Stimulated activated CD4-positive, alpha-beta T cell treated with anti-CD3 and anti-CD28 coated beads, Interleukin-15, amount 100 ng/mL, for 48 hours (primary cell): ENCODE results near the gene SWAP70.
"Not testable (repeated sequence)": the region's sequence is repeated elsewhere in the genome, so short reads cannot be mapped to it uniquely, and the experiment has no call there.

Experiments
- DNase-seq, 2 donors: peaks; one replicate each; pipeline ENCODE4 v3.0.0-alpha.2; 2020; ENCODE audit warnings: low read depth in 2 of 2

SWAP70 gene

DNA sequence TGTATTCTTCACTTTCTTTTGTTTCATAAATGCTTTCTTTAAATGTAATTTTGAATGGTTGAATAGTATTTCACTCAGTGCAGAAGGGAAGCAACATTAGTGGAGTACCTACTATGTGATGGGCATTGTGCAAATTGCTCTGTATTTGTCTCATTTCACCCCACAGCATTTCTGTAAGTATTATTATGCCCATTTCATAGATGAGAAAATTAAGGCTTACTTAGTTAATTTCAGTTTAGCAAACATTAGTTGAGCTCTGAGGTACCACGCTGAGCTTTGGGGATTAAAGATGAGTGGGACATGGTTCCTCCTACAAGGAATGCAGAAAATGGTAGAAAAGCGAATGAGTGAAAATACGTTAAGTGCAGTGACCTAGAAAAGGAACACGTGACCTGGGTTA is 58.1 kb downstream of the SWAP70 start:
- no peak for DNase-seq

DNA sequence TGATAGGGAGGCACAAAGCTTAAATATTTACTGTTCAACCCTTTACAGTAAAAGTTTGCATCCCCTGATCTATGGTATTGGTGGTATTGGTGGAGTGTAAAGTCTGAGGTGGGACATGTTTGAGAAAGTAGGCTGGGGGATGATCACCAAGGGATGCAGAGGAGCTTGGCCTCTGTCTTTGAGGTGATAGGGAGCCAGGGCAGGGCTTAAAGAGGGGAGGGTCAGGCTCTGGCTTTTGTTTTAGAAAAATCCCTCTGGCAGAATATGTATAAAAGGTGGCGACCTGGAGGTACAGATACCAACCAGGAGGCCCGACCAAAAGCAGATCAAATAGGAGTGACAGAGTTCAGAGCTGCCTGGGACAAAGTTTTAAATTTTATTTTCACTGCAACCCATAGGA is 59.0 kb downstream of the SWAP70 start:
- DNase-seq: no peak

DNA sequence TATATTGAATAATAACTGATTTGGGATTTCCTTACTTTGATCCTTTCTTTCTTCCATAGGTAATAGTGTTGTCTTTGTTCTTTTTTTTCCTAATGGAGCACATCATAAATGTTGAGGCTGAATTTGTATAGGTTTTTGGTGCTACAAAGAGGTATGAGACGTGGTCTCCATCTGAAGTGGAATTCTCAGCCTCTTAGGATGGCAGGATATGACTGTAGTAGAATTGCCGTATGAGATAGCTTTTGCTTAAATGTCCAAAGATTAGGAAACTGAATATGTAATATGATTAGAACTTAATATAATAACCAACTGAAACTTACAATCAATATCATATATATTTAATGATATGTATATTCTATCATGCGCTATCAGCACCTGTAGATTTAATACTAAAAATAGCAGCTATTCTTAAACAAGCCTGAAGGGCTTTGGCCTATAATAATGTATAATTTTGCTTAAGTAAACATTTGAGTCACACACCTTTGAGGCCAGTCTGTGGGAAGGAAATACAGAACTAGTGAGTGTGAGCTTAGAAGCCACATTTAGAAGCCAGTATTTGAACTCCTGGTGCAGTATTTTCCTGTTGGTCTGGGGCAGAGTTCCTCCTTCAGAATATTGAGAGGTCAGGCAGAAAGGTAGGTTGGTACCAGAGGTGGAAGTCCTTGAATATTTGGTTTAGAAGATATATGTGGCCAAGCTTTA is 62.6 kb downstream of the SWAP70 start:
- DNase-seq: no peak

DNA sequence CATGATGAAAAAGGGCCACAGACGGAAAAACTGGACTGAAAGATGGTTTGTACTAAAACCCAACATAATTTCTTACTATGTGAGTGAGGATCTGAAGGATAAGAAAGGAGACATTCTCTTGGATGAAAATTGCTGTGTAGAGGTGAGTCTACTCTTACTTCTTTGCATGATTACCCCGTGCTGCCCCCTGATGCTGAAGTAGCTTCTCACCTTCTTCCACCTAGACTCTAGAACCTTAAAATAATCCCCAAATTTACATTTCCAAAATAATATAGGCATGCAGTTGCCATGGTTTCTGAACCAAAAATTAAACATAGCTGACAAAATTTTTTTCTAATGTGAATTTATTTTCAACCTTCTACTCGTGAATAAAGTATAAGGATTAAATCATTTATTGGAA is 64.2 kb downstream of the SWAP70 start:
- no peak for DNase-seq

DNA sequence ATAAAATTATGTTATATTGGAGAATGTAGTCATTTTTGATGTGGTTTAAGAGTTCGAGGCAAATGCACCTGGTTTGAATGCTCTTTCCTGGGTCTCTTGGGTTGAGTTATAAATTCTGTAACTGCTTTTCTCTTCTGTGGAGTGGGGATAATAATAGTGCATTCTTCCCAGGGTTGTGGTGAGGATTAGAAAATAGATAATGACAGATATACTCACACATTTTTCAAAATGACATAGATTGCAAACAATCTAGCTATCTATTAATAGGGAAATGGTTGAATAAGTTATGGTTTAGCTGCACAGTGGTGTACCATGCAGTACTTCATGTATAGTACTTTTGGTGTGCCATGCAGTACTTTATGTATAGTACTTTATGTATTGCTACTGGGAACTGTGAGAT is 67.4 kb downstream of the SWAP70 start:
- DNase-seq: no peak

DNA sequence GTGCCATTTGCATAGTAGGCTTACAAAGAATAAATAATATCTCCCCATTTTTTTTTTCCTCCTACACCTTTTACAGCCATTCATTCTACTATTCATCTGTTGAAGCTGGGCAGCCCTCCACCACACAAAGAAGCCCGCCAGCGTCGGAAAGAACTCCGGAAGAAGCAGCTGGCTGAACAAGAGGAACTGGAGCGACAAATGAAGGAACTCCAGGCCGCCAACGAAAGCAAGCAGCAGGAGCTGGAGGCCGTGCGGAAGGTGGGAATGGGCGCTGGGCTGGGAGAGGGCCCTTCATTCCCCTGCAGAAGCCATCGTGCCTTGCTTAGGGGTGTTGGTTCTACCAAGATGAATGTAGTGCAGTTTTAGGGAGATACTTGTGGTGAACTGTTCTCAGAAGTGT is 68.6 kb downstream of the SWAP70 start:
- no peak for DNase-seq

DNA sequence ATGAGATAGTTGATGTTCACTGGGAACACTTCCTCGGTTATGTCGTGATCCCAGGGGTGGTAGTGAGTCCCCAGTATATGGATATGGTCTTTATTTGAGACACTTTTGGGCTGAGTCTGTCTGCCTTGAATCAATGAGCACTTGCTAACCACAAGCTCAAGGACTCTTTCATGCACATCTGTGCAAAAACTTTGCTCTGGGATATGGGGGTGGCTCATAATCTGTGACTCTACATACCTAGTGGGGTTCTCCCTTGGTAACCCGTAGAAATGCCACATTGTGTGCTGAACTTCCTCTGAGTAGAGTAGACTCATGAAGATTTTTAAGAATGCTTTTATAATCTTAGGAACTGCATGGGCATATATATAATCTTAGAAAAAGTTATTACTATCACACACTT is 69.3 kb downstream of the SWAP70 start:
- no peak for DNase-seq

DNA sequence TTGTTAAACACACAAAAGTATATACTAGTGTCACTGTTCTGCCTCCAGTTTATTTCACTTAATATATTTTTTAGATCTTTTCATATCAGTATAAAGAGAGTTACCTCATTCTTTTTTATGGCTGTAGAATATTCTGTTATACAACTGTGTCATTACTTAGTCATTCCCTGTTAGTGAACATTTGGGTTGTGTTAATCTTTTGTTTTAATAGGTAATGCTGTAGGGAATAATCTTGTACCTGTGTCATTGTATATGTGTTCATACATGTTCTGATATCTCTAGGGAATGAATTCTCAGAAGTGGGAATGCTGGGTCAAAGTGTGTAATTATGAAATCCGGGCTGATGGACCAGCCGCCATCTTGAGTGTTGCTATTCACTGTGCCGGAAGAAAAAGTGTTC is 71.4 kb downstream of the SWAP70 start:
- DNase-seq: no peak

DNA sequence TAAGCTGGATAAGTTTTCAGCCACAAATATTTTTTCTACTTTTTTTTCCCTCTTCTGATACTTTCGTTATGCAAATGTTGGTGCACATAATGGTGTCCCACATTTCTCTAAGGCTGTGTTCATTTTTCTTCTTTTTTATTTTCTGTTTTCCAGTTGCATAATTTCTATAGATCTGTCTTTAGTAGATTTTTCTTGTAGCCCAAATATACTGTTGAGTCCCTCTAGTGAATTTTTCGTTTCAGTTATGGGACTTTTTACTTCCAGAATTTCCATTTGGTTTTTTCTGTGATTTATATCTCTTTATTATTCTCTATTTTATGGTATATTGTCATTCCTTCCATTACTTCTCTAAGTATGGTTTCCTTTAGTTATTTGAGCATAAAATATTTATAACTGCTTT is 72.0 kb downstream of the SWAP70 start:
- no peak for DNase-seq

DNA sequence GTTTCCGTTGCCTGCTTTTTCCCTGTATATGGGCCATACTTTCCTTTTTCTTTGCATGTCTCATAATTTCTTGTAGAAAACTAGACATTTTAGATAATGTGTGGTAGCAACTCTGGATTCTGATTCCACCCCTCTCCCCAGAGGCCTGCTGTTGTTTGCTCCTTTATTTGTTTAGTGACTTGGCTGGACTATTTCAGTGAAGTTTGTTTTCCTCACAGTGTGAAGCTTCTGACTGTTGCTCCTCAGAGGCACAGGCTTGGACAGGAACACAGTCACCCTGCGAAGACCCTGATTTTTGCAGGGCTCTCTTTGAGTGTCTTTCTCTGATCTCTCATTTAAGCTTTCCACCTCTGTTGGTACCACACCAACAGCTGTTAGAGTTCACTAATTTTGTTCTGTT is 72.5 kb downstream of the SWAP70 start:
- no peak for DNase-seq

DNA sequence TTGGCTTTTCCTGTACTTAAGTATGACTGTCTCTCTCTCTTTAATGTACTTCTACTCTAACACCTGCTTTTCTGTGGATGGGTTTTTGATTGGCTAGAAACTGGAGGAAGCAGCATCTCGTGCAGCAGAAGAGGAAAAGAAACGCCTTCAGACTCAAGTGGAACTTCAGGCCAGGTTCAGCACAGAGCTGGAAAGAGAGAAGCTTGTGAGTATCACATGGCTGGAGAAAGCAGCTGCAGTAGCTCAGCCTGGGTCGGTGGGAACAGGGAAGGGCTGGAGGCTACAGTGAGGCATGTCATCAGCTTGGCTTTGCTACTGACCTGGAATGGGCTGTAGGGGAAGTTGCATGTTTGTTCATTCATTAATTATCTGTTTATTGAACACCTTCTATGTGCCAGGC is 74.2 kb downstream of the SWAP70 start:
- DNase-seq: no peak

DNA sequence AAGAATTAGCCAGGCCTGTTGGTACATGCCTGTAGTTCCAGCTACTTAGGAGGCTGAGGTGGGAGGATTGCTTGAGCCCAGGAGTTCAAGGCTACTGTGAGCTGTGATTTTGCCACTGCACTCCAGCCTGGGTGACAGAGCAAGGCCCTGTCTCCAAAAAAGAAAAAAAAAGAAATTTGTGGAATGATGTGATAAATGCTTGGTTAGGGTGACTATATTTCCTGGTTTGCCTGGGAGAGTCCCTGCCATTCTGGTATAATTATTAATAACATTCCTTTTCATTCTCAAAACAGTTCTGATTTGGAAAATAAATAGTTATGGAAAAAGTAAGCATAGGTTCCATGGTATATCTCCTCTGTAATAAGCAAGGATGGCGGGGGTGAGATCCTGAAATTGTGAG is 74.8 kb downstream of the SWAP70 start:
- no peak for DNase-seq

DNA sequence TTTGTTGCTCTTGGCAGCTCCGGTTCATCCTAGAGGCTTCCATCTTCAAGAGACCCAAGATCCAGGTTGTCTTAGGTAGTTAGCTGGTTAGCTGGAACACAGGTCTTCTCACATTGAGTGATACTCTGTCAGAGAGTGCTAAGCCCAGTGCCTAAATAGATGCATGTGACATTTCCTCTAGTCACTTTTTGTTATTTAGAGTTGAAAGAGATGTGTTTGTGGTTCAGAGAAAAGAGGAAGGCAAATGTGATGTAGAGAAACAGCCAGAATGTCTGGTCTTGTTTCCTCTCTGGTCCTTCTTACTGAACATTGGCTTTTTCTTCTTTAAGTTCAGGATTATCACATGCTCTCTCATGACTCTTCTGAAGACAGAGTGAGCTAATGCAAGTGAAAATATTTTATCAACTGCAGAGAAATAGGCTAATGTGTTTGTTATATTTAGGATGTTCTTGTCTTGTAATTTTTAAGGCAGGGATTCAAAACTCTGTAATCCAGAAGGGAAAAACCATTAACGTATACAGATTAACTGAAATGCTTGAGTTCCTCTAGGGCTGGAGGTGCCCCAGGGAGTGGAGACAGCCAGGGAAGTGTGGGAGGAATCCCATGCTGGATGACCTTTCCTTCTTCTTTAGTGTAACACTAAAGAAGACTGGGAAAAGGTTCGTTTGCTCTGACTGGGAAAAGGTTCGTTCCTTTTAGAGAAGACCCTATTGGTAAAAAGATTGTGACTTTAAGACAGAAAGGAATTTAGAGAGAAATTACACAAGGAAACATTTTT is 75.4 kb downstream of the SWAP70 start:
- no peak for DNase-seq

DNA sequence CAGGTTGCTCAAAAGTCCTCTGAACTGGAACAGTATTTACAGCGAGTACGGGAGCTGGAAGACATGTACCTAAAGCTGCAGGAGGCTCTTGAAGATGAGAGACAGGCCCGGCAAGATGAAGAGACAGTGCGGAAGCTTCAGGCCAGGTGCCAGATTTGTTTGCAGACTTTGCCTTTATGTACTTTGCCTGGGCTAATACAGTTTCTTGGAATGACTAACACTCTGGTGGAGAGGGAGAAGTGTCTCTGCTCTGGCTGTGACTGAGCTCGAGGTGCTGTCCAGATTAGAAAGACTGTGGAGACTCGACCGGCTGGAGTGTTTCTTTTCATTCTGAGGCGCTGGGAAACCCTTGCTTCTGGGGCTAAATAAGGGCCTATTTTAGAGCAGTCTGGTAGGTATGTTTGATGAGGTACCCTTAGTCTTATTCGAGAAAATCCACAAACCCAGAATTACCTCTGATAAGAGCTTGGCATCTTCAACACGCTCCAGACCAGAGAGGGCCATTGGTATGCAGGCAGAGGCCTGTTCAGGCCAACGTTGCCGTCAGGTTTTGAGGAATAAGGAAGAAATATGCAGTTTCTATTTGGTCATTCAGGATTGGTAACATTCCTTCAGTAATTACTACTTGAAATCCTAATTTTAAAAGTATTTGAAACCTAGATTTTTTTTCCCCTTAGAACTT is 76.5 kb downstream of the SWAP70 start:
- no peak for DNase-seq

DNA sequence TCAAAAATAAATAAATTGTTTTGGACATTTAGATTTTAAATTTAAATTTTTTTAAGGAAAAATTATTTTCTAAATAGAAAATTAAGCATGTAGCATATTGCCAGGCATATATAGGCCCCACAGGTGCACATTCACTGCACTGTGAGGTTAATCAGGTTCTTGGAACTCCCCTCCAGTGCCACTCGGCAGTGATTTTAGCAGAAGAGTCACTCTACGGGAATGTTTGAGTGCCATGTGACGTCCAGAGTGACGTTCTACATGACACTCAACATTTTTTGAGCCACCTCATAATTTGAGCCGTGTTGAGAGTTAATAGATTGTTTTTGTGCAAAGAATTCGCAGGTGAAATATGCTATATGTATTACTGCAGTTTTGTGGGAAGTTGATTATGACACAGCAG is 77.4 kb downstream of the SWAP70 start:
- DNase-seq: no peak

DNA sequence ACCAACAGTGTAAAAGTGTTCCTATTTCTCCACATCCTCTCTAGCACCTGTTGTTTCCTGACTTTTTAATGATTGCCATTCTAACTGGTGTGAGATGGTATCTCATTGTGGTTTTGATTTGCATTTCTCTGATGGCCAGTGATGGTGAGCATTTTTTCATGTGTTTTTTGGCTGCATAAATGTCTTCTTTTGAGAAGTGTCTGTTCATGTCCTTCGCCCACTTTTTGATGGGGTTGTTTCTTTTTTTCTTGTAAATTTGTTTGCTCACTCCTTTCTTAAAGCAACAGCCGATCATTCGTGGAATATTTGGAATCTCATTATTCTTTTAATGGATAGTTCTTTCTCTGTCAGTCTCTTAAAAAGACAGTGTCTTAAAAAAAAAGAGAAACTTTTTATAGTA is 79.6 kb downstream of the SWAP70 start:
- not testable (repeated sequence) for DNase-seq

DNA sequence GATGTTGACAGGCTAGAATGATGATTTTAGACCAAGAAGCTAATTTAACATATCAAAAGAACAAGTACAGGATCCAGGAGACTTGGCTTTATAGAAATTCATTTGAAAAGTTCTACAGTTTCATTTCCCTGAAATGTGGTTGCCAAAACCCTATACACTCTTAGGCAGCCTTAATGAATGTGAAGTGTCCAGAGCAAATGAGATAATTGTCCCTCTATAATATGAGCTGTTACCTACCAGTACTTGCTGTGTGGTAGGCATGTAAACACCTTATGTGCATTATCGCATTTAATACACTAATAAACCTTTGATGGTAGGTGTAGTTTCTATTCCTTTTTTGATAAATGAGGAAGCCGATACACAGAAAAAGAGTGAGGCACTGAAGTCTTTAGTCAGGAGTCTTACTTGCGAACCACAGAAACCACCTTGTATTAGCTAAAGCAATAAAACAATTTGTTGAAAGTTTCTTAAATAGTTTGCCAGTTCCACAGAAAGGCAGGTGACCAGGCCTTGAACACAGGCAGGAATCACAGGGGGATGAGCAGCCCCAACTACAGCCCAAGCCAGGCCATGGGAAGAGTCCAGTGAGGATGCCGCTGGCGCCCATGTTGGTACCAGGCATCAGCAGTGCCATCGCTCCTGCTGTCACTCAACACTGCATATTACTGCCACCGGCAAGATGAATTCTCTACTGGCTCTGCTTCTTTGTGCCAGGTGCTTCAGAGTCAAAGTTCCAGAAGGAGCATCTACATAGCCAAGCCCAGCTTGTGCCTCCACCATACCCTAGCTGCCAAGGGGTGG is 81.7 kb downstream of the SWAP70 start:
- no peak for DNase-seq

DNA sequence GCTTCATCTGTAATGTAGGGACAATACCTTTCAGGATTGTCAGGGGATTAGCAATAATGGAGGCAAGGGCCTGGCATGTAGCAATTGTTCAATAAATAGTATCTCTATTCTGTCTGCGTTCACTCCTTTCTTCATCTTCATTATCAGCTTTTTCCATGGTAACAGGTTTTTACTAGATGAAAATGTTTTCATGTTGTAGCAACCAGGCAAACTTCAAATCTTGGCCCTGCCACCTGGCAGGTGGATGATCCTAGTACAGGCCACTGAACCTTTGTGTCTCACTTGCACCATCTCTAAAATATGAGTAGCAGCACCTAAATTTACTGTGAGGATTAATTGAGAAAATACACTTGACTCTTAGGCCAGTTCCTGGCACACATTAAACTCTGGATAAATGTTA is 83.4 kb downstream of the SWAP70 start:
- DNase-seq: no peak

DNA sequence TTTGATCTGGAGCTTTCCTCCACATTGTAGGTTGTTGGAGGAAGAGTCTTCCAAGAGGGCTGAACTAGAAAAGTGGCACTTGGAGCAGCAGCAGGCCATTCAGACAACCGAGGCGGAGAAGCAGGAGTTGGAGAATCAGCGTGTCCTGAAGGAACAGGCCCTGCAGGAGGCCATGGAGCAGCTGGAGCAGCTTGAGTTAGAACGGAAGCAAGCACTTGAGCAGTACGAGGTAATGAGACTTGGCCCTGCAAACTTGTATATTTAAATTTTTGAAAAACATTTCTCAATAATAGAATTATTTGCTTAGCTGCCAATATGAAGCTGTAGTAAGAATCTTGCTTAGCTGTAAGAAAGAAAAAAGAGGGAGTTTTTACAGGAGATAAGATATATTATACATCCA is 84.0 kb downstream of the SWAP70 start:
- DNase-seq: no peak

DNA sequence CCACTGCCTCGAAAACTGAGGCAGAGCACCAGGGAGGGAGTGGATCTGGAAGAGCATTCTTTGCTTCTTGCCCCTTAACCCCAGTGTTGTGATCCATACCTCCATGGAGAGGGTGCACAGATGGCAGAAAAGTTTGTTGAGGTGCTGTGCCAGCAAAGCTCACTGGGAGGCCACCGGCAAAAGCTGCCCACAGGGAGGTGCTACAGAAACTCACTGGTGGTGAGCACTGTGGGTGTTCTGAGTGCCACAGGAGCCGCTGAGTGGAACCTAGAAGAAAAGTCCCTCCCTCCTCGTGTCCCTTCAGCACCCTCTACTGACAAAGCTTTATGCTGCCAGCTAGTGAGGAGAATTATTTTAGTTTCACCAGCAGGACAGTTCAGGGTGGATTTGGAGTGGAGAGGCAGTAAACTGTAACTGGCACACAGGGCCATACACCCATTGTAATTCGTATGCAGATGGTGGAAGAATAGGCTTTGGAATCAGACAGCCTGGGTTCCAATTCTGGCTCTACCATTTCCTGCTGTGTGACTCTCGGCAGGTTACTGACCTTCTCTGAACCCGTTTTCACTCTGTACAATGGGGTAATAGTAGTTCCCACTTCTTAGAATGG is 84.6 kb downstream of the SWAP70 start:
- peak; percentile 53 to 59 for DNase-seq

DNA sequence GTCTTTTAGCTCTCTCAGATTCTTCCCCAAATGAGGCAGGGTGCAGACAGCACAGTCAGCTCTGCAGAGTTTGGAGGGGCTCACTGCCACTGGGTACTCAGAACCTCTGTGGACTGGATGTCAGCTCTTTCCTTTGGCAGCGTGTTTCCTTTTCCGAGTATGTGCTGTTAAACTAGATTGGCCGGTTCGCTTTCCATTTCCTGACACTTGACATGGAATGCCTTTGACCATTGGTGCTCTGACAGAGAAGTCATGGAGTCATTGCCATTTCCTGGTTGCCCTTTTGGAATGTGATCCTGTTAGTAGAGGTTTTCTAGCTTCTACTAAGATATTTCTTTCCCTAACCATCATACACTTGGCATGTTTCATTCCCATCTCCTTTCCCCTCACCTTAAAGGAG is 86.7 kb downstream of the SWAP70 start:
- no peak for DNase-seq

DNA sequence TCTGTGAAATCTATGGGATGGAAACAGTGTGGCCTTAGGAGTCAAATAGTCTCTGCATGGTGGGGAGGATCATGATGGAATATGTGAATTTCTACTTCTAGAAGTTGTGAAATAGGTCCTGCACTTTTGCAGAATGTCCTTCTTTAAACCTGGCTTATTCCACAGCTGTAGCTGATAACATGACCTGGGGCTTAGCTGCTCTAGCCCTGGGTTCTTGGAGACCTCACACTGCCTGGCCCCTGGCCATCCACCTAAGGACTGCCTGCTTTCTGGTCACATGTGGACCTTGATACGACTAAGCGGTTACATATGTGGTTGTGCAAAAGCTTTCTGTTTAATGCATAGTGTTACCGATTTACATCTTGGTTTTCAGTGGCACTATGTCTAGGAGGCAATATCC is 88.2 kb downstream of the SWAP70 start:
- no peak for DNase-seq
